Femur (tissue), 1 donor: Measurements from ENCODE around the gene RASA3.

Experiments
- DNase-seq: peaks from one replicate; pipeline ENCODE4 v3.0.0-alpha.2; 2017

RASA3 gene

DNA sequence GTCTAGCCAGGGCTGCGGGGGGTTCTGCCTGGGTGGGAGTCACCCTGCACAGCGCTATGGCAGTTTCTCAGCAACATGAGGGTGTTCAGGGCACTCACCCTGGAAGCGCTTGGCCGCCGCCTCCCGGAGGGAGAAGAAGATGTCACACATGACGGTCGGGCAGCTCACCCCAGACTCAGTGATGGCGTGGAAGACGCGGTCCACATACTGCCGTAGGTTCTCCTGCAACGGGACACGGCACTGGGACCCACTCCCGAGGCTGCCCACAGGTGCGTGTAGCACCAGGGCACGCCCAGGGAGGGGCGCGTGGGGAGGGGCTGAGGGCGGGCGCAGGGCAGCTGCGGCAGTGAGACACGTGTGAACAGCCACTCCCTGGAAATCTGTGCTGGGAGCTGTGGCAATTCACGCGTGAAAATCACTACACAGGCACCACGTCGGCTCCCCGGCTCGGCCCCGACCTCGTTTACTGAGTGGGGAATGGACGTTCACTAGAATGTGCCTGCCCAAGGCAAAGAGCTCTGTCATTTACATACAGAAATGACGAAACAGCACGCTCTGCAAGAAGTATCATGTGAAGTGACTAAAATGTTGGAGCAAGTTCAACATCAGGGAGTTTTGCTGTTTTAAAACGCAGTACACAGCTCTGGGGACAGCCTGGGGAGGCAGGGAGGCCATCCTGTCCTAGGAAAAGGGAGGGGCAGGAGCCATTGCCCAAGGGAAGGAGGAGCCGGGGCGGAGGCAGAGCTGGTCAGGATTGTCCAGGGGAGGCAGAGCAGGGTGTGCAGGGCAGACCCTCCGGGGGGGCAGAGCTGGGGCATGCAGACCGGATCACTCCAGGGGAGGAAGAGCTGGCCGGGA is 117.1 kb downstream of the RASA3 start:
- DNase-seq: no peak

DNA sequence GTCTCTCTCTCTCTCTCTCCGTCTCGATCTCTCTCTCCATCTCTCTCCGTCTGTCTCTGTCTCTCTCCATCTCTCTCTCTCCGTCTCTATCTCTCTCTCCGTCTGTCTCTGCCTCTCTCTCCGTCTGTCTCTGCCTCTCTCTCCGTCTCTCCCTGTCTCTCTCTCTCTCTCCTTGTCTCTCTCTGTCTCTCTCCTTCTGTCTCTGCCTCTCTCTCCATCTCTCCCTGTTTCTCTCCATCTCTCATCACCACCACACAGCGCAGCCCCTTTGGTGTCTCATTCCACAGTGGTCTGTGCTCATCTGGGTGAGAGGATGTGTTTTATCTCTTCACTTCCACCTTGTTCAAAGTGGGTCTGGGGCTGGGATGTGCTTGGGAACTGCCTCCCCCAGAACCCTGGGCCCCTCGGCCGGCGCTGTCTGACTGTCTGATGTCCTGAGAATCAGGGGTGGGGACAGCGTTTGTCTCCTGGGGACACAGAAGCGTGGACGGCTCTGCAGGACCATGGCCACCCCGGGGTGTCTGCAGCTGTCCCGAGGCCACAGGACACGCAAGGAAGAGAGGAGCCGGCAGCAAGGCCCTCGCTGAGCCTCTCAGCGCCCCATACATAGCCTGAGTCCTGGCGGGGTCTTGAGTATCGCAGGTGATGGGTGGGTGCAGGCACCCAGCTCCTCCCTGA is 118.3 kb downstream of the RASA3 start:
- DNase-seq: no peak

DNA sequence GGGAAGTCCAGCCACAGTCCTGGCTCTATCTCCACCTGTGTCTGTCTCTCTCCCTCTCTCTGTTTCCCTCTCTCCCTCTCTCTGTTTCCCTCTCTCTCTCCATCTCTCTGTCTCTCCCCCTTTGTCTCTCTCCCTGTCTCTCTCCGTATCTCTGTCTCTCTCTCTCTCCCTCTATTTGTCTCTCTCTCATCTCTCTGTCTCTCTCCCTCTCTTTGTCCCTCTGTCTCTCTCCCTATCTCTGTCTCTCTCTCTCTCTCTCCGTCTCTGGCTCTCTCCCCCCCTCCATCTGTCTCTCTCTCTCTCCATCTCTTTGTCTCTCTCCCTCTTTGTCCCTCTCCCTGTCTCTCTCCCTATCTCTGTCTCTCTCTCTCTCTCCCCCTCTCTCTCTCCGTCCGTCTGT is 119.1 kb downstream of the RASA3 start:
- DNase-seq: no peak

DNA sequence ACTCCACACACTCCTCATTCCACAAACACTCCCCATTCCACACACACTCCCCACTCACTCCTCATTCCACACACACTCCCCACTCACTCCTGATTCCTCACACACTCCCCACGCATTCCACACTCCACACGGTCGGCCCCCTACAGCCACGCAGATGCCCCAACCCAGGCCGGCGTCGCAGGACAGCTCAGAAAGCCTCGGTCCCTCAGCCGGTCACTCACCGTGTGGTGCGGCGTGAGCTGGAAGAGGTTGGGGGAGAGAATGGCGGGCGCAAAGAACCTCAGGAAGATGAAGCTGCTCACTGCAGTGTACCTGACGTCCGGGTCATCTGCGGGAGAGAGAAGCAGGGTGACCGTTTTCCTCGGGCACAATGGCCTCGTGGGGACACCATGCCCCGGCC is 119.5 kb downstream of the RASA3 start:
- no peak for DNase-seq

DNA sequence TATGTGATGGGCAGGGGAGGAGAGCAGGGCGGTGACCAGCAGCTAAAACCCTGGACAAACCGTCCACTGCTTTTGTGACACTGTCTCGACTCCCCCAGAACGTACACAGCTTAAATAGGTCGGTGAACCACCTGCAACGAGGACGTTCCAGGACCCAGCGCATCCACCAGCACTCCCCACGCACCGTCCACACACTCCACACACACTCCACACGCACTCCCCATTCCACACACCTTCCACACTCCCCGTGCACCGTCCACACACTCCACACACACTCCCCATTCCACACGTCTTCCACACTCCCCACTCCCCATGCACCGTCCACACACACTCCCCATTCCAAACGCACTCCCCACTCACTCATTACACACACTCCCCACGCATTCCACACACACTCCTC is 120.3 kb downstream of the RASA3 start:
- DNase-seq: no peak

DNA sequence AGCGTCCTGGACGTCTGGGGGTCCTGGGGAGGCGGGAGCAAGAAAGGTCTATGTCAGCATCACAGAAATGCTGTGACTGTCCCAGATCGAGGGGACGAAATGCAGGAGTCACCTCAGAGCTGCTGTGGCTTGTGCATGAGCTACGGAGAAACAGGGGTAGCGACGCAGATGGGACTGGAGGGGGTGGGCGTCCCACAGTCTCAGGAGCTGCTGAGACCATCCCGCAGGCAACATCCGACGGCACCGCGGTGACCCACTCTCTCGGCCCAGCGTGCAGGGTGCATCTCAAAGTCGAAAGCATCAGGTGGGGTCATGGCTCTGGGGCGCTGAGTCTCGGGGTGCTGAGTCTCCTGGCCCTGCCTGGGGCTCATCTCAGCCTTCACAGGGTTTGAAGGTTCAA is 121.2 kb downstream of the RASA3 start:
- no peak for DNase-seq

DNA sequence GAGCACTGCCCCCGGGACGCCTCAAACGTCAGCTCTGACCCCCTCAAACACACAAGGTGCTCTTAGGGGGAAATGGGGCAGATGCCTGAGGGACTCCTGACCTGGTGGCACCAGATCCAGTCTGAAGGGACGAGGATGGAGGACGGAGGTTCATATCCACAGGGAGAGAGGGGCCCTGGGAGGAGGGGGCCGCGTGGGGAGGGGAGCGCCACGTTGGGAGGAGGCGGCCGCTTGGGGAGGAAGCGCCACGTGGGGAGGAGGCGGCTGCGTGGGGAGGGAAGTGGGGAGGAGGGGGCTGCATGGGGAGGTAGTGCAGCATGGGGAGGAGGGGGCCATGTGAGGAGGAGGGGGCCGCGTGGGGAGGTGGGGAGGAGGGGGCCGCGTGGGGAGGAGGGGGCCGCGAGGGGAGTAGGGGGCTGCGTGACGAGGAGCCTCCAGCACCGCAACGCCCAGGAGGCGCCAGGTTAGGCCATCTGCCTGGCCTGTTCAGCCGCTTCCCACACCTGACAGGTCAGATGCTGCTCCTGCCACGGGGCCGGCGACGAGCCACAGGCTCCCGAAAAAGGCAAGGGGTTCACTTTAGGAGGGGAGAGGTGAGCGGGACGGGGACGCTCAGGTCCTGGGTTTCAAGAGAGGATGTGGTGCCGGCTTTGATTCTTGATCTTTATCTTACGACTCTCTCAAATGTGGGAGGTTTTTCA is 121.9 kb downstream of the RASA3 start:
- DNase-seq: no peak

DNA sequence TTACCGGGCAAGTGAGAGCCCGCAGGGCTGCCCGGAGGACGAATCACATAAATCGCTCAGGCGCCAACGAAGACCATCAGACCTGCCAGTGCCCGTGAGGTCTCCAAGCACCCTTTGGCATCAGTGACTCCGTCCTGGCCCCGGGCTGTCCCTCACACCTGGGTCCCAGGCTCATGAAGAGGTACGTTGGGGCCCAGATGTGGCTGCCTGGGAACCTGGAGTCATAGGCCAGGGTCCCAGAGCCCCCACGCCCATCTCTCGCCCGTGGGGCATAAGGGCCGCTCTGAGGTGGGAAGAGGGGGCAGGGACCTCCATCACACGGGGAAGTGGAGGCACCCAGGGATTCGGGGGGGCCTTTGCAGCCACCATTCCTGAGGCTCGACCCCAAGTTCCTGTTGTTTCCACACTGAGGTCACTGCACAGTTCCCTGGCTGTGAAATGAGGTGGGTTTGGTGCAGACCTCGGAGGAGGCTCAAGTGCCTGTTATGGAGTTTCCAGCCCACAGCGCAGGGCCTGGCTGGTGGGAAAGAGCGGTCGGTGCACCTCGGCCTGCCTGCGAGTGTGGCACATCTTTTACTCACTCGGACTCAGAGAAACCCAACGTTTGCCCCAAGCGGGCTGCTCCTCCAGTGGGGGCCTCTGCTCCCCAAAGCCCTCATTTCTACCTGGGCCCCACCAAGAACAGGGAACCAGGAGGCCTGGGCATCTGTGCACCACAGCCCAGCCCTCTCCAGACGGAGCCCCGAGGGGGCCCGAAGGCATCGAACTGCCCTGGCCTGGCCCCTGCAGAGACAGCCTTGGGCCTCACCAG is 122.6 kb downstream of the RASA3 start:
- DNase-seq: no peak

DNA sequence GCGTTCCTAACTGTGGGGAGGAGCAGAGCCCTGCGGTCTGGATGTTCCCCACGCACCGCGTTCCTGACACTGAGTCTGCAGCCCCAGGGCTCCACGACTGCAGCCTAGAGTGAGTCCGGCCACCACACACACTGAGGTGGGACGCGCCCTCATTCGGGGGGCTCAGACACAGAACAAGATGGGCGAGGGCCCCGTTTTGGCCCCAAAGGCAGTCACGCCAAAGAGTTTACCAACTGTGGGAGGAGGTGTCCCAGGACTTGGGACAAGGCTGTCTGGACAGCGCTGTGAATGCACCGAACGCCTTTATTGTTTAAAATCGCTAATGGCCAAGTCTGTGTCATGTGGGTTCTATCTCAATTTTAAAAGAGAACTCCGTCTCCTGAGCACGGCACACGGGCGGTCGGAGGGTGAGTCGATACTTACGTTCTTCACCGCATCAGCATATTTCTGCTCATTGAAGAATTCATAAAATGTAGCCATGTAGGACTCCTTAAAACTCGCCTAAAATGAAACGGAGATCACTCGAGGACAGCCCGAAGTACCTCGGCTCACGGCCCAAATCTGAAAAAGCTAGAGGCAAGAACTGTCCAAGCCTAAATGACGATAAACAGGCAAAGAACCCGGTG is 123.3 kb downstream of the RASA3 start:
- no peak for DNase-seq

DNA sequence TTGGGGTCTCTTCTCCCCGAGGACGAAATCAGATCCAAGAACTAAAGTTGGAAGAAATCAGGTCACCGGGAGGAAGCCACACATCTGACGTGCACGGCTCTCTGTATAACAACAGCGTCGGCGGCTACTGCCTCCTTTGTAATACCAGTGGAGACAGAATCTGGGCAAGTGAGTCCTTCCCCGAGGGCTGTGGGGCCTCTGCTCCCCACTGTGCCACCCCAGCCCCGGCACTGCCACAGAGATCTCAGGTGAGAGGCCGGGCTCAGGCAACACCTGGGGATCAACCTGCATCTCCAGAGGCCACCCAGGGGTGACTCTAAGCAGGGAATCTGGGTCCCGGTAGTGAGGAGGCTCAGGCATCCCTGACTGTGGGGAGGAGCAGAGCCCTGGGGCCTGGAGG is 124.9 kb downstream of the RASA3 start:
- DNase-seq: no peak

DNA sequence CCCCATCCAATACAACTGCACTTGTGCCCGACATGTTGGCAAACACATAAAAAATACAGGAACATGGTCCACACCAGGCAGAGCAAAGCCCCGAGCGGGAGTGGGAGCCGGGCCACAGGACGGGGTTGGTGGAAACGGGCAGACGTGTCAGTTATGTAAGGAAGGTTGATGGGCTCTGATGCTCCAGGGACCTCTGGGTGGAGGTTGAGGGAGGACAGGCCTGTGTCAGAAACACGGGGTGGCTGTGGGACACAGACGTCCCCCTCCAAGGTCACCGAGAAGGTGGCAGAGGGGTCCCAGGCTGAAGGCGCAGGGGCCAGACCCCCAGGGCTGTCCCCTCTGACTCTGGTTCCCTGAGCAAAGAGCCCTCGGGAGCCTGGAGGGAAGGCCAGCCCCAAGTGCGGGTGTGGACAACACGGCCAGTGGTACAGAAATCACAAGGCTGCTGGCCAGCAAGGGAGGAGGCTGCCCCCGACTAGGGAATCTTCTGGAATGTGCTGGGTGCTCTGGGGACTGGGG is 127.2 kb downstream of the RASA3 start:
- no peak for DNase-seq

DNA sequence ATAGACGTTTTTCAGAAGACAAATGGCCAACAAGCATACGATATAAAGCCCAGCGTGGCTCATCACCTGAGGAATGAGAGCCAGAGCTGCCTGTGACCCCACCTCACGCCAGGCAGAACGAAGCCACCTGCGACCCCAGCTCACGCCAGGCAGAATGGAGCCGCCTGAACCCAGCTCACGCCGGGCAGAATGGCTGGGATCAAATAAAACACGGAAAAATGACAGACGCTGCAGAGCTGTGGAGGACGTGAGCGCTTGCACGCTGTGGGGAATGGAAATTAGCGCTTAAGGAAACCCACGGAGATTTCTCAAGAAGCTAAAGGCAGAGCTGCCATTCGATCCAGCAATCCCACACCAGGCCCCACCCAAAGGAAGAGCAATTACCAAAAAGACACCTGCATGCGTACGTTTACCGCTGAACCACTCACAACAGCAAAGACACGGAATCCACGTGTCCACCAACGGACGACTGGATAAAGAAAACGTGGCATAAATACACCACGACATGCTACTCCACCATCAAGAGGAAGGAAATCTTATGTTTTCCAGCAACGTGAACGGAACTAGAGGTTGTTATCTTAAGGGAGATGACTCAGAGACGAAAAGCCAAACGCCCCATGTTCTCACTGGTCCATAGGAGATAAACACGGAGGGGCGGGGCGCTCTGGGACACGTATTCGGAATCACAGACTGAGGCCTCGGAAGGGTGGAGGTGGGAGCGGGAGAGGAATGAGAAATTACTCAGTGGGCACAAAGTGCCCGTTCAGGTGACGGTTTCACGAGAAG is 127.8 kb downstream of the RASA3 start:
- no peak for DNase-seq

DNA sequence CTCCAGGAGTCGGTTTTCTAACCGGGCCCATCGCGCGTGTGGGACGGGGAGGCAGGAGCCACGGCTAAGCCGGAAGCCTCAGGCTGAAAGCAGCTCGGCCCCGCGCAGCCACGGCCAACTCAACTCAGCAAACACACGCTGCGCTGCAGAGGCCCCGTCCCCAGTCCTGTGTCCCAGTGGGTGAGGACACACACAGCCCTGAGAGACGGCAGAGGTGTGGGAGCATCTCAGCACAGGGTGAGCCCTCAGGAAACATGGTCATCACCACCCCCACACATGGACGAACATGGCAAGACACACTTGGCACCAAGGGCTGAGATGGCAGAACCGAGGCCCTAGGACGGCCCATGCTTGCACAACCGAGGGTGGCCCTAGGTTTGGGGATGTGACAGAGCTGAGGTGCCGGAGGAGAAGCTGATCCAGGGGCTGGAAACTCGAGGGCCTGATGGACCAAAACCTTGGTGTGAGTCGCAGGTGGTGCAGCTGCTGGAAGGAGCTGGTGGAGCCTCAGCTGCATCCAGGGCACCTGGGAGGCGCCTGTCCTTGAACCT is 129.6 kb downstream of the RASA3 start:
- no peak for DNase-seq

DNA sequence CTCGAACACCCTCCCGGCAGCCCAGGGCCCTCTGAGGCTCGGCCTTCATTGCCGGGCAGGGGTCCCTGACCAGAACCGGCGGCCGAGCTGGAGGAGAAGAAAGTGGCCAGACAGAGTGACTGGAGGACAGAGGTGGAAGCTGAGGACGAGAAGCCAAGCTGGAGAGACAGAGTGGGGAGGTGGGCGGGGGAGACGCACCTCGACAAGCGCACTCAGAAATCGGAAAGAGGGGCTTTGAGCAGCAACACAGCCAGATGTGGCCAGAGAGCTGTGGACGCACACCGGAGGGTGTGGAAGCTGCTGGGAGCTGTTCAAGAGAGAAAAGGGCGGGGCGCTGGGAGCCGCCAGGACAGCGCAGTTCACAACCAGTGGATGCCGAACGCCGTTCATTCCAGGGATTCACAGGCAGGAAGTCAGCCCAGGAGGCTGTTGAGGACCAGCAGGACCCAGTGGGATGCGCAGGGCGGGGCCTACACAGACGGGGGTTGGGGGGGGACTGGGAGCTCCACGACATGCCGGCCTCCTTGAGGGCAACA is 130.3 kb downstream of the RASA3 start:
- no peak for DNase-seq

DNA sequence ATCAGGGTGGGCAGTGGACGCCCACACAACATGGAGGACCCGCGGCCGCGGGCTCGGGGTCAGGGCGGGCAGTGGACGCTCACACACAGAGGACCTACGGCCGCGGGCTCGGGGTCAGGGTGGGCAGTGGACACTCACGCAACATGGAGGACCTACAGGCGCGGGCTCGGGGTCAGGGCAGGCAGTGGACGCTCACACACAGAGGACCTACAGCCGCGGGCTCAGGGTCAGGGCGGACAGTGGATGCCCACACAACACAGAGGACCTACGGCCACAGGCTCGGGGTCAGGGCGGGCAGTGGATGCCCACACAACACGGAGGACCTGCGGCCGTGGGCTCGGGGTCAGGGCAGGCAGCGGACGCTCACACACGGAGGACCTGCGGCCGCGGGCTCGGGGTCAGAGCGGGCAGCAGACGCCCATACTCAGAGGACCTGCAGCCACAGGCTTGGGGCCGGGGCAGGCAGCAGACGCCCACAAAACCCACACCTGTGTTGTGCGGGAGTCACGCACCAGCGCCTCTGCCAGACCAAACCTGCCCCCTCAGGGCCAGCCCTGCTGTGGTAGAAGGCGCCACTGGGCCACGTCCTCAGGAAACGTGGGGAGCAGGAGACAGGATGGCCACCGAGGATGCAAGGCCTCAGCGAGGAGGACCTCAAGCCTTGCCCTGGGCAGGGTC is 131.0 kb downstream of the RASA3 start:
- DNase-seq: no peak

DNA sequence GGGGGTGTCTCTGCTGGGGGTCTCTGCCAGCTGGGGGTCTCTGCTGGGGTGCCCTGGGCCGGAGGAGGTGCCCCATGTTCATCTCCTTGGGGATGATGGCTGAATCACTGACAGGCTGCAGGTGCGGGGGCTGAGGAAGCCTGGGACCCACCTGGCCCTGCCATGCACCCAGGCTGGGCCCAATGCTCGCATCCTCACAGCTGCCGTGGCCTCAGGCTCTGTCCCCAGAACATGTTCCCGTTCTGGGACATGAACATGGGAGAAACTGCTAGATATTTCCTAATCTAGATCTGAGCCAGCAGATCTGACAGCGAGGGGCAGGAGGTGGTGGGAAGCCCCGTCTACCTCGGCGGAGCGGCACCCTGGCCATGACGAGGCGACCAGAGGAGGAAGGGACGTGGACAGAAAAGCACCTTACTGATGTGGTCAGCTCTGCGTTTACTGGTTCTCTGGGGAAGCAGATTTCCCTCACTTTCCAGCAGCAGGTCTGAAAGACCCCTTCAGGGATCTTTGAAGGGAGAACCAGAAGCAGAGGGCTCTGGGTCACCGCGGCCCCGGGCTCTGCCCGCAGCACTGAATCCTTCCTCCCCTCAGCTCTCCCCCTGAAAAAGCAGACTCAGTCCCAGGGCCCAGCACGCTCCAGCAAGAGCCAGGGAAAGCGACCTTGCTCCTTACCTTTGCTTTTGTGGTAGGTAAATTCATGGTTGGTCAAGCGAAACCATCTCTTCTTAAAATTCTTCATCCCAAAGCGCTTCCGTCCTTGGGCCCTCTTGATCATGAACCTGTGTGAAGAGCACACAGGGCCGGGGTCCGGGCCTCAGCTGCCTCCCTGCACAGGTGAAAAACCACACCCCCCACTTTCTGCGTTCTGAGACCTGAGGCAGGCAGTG is 132.0 kb downstream of the RASA3 start:
- no peak for DNase-seq

DNA sequence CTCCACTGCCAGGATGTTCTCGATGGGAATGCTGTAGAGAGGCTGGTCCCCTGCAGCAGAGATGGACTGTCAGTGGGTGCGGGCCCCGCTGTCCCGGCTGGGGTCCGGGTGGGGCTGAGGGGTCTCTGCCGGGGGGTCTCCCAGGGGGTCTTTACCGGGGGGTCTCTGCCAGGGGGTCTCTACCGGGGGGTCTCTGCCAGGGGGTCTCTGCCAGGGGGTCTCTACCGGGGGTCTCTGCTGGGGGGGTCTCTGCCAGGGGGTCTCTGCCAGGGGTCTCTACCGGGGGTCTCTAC is 132.9 kb downstream of the RASA3 start:
- no peak for DNase-seq

DNA sequence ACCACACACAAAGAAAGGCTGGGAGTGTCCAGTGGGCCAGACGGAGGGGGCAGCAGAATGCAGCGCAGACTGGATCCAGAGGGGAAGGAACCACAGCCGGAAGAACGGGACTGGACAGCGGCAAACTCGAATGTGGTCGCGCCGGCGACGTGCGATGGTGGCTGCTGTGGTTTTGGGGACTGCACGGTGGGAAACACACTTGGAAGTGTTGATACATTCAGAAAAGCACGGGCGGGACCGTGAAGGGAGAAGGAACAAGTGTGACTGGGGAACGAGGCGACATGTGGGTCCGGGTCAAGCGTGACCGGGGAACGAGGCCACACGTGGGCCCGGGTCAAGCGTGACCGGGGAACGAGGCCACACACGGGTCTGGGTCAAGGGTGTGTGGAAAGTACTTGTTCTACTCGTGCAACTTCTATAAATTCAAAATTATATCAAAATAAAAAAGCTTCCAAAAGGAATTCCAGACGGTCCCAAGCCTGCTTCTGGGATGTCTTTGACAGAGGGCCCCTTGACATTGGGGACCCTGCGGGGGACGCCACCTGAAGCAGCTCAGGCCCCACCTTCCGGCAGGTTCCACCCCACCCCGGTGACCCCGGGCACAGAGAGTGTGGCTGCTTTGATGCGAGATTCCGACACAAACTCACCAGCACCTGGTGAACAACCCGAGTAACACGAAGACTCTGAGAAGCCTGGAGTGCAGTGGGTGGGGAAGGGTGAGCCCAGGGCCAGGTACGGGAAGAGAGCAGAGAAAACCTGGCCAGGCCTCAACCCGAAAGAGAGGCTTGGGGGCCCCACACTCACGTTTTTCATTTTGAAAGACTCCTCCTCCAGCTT is 133.4 kb downstream of the RASA3 start:
- DNase-seq: no peak
